GM19467 (cell line): ENCODE results near the gene WARS2.
A peak's percentile ranks its signal among the peaks of the same experiment; 100 is the strongest.
"Not testable (repeated sequence)": the region's sequence is repeated elsewhere in the genome, so short reads cannot be mapped to it uniquely, and the experiment has no call there.

Source experiments
- ATAC-seq: cut with Tn5 transposase; IDR thresholded peaks from one replicate; pipeline ENCODE4 v1.9.1; 2021; ENCODE audit warnings: mild to moderate bottlenecking, moderate library complexity; ENCODE audit not compliant: unreplicated experiment

The WARS2 gene

DNA sequence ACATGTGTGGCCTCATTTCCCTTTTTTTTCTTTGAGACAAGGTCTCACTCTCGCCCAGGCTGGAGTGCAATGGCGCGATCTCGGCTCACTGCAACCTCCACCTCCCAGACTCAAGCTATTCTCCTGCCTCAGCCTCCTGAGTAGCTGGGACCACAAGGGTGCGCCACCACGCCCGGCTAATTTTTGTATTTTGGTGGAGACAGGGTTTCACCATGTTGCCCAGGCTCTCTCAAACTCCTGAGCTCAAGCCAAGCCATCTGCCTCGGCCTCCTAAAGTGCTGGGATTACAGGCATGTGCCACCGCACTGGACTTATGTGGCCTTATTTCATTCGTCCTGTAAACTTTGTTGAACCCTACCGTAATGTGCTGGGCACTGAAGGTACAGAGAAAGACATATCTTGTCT lies 569 bp upstream of the WARS2 start:
- ATAC-seq: no peak

DNA sequence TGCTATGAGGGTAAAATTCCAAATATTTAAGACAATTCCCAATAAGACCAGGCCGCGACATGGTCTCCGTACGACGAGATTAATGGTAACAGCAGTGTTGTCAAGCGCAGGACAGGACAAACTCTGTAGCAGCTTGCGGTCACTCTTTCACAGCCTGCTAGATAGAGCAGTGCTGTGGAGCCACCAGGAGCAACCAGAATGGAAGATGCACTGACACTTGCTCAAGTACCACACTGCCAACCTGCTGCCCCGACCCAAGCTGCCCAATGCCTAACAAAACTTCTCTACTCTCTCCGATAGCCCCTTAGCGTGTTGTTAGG lies 636 bp downstream of the WARS2 start:
- peak; percentile 25 for ATAC-seq

DNA sequence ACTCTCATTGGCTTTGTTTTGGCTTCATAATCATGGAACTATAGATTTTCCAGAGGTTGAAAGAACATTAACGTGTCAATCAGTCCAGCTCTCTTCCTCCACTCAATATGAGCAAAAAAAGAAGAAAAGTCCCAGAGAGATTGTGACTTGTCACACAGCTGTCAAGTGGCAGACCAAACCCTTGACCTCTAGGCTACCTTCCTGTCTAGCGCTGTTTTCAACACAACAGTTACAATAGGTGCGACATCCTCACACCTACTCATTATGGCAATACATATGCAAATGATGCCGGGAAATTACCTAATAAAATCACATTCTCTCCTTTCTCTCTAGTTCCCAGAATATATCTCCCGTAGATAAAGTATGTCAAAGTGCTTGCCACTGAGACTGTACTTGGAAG lies 1.1 kb downstream of the WARS2 start:
- no peak for ATAC-seq

DNA sequence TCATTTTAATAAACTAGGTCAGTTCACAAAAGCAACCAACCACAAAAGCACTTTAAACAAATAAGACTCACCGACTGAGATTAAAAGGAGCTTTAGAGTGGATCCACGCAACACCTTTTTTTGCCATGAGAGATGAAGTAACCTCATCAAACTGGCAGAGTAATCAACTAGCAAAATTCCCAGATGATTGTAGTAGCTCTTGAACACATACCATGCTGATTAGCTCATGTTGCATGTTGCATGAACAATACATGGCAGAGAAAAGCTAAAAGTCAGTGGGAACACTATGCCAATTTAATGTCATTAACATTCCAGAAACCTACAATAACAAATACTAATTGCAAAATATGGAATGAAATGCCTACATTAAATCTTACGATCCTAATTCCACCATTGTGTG lies 4.1 kb downstream of the WARS2 start:
- ATAC-seq: no peak

DNA sequence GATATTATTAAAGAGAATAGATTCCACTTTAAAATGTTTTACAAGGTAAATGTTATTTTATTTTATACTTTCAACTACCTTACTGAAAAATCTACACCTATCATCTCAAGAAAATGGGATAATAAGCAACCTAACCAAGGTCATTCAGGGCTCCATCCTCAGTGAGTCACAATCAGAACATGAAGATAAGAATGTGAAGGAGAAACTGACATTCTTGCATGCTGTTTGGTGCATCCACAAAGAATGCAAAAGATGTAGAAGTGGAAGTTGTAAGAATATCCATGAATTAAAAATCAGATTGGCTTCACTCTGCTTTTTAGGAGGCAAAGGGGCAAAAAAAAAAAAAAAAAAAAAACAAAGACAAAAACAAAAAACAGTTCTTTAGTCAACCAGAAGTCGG lies 6.5 kb downstream of the WARS2 start:
- ATAC-seq: no peak

DNA sequence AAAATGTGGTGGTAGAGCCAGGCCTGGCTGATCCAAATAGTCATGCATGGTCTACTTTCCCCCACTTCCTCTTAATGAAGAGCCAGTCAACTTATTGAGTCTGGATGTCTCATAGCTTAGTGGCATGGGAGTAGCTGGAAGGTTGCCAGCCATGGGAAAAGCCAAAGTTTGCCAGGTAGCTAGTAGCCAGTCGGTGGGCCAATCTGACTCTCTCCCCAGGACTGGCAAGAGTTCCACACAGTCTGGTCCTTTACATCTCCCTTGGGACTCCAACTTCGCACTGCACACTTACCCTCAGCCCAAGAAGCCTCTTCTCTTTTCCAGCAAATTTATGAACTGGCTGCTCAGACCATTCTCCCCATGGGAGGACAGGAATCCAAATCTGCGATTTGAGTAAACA lies 8.3 kb downstream of the WARS2 start:
- ATAC-seq: no peak

DNA sequence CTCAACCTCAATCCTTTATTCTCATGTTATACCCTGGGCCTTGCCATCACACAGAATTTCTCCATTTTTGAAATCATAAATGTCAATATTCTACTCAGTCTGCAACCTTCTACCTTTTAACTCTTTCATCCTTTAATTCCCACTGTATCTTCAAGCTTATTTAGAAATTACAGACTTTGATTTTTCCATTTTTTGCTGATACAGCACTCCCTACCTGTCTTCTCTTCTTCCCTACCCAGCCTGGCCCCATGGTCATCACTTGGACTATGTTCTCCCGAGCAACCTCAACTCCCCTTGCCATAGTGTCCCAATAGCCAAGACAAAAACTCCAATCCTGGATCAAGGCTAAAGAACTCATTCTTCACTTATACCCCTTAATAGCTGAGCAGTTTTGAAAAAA lies 14.6 kb downstream of the WARS2 start:
- ATAC-seq: no peak

DNA sequence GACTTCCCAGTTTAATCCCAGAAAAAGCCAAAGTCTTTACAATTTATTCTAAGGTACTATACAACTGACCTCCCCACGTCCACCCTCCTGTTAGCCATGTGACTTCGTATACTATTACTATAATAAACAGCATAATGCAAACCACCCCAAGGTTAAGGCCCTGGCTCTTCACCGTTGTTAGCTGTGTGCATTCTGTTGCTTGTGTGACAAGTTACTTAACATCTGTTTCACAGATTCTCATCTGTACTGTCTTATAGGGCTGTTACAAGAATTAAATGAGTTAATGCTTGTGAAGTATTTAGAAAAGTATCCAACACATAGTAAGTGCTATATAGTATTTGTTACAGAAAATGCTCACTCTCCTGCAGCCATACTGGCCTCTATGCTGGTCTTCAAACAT lies 15.7 kb downstream of the WARS2 start:
- ATAC-seq: no peak

DNA sequence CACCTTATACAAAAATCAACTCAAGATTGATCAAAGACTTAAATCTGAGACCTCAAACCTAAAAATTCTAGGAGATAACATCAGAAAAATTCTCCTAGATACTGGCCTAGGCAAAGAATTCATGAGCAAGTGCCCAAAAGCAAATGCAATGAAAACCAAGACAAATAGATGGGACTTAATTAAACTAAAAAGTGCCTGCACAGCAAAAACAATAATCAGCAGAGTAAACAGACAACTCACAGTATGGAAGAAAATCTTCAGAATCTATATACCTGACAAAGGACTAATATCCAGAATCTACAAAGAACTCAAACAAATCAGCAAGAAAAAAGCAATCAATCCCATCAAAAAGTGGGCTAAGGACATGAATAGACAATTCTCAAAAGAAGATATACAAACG lies 18.6 kb downstream of the WARS2 start:
- ATAC-seq: not testable (repeated sequence)

DNA sequence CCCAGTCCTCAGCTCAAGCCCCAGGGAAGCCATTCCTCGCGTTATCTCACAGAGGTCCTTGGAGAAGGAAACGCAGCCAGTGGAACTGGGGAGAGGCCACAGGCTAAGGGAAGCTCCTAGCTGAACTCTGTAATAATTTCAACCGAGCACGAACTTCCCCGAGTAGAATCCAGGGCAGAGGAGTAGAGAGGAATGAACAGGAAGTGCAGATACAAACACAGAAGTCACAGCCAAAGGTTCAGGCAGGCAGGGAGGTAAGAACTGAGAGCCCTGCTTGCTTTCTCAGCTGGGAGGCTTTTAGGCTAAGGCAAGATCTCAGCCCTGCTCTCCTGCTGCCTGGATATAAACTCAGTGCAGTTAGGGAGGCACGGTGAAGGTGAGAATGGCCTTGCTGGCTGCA lies 23.7 kb downstream of the WARS2 start:
- ATAC-seq: no peak

DNA sequence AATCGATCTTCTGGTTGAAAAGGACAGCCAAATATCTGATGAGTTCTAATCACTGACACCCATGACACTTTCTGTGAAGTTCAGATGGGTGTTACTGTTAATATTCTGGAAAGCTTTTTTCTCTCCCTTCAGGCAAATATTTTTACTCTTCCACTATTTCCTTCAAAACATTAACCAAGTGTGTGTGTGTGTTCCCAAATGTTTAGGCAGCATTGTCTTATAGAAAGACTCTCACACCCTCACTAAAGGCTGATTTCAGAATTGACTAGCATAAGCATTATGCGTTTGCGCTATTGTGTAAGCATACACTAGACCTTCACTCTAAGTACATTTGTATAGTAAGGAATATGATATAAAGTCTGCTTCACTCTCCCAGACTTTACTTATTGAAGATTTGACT lies 24.7 kb downstream of the WARS2 start:
- ATAC-seq: no peak

DNA sequence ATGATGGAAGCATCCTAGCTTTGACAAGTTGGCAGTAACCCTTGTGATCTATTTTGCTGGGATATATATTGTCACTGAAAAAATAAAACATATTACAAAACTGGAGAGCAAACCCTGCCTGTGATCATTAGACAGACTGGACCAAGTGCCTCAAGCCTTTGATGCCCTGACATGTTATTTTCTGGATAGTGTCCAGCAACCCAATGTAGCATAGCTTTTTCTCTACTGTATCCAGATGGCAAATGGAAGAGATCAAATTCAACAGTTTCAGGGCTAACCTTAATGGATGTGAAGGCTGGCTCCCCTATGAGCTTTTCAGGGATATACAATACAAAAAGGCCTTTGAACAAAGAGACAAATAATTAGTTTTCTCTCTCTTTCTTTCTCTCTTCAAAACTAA lies 25.1 kb downstream of the WARS2 start:
- ATAC-seq: no peak

DNA sequence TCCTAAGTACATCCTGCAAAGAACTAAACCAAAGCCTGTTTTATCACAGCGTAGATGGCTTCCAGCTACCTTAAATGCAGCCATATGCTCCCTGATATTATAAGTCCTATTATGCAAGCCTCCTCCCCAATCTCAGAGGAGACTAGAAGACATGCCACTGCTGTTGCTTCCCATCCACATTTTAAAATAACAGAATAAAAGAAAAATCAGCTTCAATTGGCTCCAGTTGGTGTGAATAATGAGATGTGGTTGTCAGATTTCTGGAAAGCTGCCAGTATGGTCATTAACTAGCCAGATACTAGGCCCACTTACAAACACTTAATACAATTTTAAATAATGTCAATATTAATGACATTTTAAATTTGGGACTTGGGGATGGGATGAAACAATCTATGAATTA lies 25.7 kb downstream of the WARS2 start:
- no peak for ATAC-seq

DNA sequence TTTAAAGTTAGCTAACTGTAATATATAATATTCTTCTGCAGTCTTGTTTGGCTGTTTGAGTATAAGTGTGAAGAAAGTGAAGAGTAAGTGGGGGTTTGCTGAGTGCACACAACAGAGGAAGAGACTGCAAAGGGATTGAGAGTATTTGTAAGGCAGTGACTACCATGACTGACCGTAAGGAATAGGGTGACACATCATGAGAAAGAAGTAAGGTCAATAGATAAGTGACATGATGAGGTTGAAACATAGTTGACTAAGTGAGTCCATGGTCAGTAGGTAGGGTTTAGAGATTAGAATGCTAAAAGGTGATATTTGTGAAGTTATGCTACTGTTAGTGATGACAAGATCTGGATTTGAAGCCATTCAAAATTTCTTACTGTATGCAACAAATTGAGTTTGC lies 27.7 kb downstream of the WARS2 start:
- no peak for ATAC-seq

DNA sequence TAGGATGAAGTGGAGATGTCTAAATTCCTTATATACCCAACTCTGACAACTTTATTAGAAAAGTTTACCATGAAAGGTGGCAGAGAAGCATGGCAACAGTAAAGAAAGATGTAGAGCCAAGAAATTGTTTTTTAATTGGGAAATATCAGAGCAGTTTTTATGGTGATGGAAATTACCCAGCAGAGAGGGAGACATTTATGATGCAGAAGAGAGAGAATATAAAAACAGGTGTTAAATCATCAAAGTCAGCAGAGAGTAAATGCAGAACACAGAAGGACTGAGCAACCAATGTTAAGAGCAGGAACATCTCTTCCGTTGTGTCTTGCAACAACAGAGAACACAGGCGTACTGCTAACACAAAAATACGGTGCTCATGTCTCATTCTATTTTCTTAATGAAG lies 28.2 kb downstream of the WARS2 start:
- no peak for ATAC-seq

DNA sequence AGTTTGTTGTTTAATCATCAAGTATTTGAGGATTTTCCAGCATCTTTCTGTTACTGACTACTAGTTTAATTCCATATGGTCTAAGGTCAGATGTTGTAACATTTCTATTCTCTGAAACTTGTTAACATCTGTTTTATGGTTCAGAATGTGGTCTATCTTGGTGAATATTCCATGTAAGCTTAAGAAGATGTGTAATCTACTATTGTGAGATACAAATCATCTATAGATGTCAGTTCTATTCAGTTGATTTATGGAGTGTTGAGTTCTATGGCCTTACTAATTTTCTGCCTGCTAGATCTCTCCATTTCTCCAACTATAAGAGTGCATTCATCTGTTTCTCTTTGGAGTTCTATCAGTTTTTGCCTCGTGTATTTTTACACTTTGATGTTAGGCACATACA lies 31.5 kb downstream of the WARS2 start:
- ATAC-seq: no peak

DNA sequence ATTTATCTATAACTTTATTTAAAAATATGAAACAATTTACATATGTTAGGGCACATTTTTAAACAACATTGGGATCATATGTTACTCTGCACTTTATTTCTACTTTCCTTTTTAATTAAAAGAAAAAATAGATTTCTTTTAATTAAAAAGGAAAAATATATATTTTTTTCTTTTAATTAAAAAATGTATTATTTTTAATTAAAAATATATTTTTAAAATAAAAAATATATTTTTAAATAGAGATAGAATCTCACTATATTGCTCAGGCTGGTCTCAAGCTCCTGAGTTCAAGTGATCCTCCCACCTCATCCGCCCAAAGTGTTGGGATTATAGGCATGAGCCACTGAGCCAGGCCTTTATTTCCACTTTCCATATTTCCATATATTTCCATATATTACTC lies 36.7 kb downstream of the WARS2 start:
- ATAC-seq: no peak

DNA sequence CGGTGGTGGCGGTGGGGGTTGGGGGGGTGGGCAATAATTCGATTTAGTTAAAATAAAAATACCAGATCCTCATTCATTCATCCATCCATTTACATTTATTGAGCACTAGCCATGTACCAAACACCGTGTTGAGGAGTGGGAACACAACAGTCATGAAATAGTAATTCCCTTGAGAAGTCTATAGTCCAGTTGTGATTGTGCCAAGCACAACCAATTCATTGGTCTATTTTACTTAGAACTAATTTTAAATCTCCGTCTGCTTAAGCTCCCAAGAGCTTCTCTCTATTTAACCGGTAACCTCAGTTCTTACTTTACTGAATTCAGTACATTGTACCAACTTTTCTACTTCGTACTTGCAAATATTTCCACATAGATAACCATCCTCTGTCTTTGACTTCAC lies 38.4 kb downstream of the WARS2 start:
- no peak for ATAC-seq

DNA sequence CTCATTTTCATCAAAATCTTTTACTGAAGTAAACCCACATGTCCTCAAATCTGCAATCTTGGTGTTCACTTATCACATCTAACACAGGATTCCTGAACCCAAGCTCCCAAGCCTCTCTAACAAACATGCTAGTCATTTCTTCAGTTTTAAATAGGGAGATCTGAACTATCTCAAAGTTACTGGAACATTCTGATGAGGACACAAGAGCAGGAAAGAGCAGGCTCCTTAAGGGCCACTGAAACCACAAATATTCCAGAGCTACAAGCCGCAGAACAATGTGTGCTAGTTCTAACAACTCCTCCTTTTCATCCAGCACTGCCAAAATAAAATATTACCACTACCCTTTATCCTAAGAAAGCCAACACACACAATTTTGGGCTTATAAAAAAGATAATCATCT lies 38.9 kb downstream of the WARS2 start:
- ATAC-seq: no peak

DNA sequence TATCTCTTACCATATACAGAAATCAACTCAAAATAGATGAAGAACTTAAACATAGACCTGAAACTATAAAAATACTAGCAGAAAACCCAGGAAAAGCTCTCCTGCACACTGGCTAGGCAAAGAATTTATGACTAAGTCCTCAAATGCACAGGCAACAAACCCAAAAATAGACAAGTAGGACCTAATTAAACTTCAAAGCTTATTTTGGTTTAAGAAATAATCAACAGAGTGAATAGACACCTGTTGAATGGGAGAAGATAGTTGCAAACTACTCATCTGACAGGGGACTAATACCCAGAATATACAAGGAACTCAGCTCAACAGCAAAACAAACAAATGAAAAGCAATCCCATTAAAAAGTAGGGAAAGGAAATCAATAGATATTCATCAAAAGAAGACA lies 40.7 kb downstream of the WARS2 start:
- no peak for ATAC-seq

DNA sequence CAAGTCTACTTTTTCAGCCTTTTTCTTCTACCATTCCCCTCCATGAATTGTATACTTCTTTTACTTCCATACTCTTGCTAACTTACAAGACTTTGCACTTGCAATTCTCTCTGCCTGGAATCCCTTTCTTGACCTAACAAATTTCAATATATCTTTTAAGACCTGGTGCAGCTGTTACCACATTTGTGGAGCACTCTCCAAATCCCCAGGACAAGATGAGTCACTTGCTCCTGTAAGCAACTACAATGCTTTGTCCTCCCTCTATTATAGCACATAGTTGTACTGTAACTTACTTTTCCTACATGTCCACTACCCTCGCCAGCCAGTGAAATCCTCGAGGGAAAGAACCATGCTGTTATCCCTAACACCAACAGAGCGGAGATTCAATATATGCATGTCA lies 43.1 kb downstream of the WARS2 start:
- ATAC-seq: no peak

DNA sequence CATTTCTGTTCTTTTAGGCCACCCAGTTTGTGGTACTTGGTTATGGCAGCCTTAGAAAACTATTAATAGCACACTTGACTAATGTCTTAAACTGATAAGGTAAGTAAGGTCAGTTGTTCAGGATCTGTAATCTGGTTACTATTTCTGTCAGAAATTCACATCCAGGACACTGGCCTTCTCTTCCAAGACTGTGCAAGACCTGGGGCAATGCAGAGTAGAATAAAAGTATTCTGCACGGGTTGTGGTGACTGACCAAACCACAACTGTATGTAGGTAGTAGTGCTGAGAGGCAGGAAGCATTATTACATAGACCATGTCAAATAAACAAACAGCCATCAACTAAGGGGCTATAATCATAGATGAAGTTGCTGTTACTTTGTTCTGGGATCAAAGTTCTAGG lies 46.7 kb downstream of the WARS2 start:
- ATAC-seq: no peak

DNA sequence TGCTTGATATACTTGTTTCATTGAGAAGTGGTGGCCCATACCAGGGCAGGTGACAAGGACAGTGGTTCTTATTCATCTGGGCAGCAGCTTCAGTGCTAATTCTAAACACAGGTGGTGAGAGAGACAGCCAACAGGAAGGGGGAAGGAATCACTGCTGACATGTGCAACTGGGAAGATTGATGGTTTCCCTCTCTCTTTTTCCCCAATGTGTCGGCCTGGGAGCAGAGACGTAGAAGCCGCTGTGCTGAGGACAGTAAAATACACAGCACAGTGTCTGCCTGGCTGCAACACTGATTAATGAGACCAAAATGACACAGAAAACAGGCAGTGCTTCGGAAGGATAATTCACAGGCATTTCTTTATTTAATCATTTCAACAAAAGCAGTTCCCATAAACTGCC lies 48.8 kb downstream of the WARS2 start:
- ATAC-seq: no peak

DNA sequence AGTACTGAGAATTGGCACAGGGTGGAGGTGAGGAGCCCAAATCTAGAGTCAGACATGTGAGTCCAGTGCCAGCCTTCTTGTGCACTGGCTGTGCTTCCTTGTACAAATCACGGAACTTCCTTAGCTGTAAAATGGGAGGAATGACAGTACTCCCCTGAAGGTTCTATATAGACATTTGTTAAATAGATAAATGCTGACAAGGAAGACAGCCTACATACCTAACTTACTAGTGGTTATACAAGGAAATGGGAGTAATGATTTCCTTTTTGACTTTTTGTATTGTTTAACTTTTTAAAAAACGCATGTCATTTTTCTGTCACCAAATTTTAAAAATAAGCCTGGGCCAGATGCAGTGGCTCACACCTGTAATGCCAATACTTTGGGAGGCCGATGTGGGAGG lies 50.2 kb downstream of the WARS2 start:
- no peak for ATAC-seq
